HEK293 (cell line): ENCODE results near the gene SIK3.

Source experiments
- GLIS2 ChIP-seq: fragments of 450-650 bp; formaldehyde crosslinking; IDR thresholded peaks from 2 replicates; pipeline ENCODE4 v1.5.1; 2016; ENCODE audit warnings: missing biosample characterization, missing genetic modification characterization
- IKZF3 ChIP-seq: fragments of 450-650 bp; IDR thresholded peaks from 2 replicates; pipeline ENCODE4 v1.5.0; 2018; ENCODE audit warnings: missing biosample characterization, mild to moderate bottlenecking, missing genetic modification characterization, moderate library complexity
- INSM2 ChIP-seq: fragments of 450-650 bp; formaldehyde crosslinking; IDR thresholded peaks from 2 replicates; pipeline ENCODE4 v1.5.1; 2016; ENCODE audit warnings: missing biosample characterization, missing genetic modification characterization
- KLF16 ChIP-seq: fragments of 450-650 bp; formaldehyde crosslinking; IDR thresholded peaks from 2 replicates; pipeline ENCODE4 v1.5.1; 2017; ENCODE audit warnings: missing biosample characterization, missing genetic modification characterization
- KLF8 ChIP-seq: fragments of 450-650 bp; formaldehyde crosslinking; IDR thresholded peaks from 2 replicates; pipeline ENCODE4 v1.5.1; 2016; ENCODE audit warnings: missing biosample characterization, missing genetic modification characterization
- MYNN ChIP-seq: fragments of 450-650 bp; formaldehyde crosslinking; IDR thresholded peaks from 2 replicates; pipeline ENCODE4 v1.5.1; 2016; ENCODE audit warnings: missing biosample characterization, missing genetic modification characterization, borderline replicate concordance
- MZF1 ChIP-seq: fragments of 450-650 bp; formaldehyde crosslinking; IDR thresholded peaks from 2 replicates; pipeline ENCODE4 v1.5.1; 2017; ENCODE audit warnings: missing biosample characterization, missing genetic modification characterization, borderline replicate concordance
- PRDM1 ChIP-seq: fragments of 450-650 bp; formaldehyde crosslinking; IDR thresholded peaks from 2 replicates; pipeline ENCODE4; 2016; ENCODE audit warnings: missing biosample characterization, missing genetic modification characterization
- SCRT1 ChIP-seq: fragments of 450-650 bp; formaldehyde crosslinking; IDR thresholded peaks from 2 replicates; pipeline ENCODE4 v1.5.1; 2016; ENCODE audit warnings: missing biosample characterization, missing genetic modification characterization, borderline replicate concordance
- SP7 ChIP-seq: fragments of 450-650 bp; formaldehyde crosslinking; IDR thresholded peaks from 2 replicates; pipeline ENCODE4 v1.5.1; 2016; ENCODE audit warnings: missing biosample characterization, missing genetic modification characterization
- TSHZ1 ChIP-seq: fragments of 450-650 bp; formaldehyde crosslinking; IDR thresholded peaks from 2 replicates; pipeline ENCODE4 v1.5.1; 2016; ENCODE audit warnings: missing biosample characterization, missing genetic modification characterization, borderline replicate concordance
- WT1 ChIP-seq: fragments of 450-650 bp; formaldehyde crosslinking; IDR thresholded peaks from 2 replicates; pipeline ENCODE4 v1.5.1; 2016; ENCODE audit warnings: missing biosample characterization, missing genetic modification characterization
- ZBTB10 ChIP-seq: fragments of 450-650 bp; formaldehyde crosslinking; IDR thresholded peaks from 2 replicates; pipeline ENCODE4 v1.5.1; 2016; ENCODE audit warnings: missing biosample characterization, missing genetic modification characterization
- ZFHX2 ChIP-seq: fragments of 450-650 bp; formaldehyde crosslinking; conservative IDR thresholded peaks from 2 replicates; pipeline ENCODE4 v1.5.1; 2016; ENCODE audit warnings: missing biosample characterization, missing genetic modification characterization
- ZIC2 ChIP-seq: fragments of 450-650 bp; formaldehyde crosslinking; IDR thresholded peaks from 2 replicates; pipeline ENCODE4 v1.5.1; 2016; ENCODE audit warnings: missing biosample characterization, missing genetic modification characterization
- ZNF23 ChIP-seq: fragments of 450-650 bp; formaldehyde crosslinking; IDR thresholded peaks from 2 replicates; pipeline ENCODE4 v1.5.1; 2016; ENCODE audit warnings: missing biosample characterization, missing genetic modification characterization, borderline replicate concordance
- ZNF280D ChIP-seq: fragments of 450-650 bp; formaldehyde crosslinking; IDR thresholded peaks from 2 replicates; pipeline ENCODE4 v1.5.1; 2016; ENCODE audit warnings: missing biosample characterization, missing genetic modification characterization
- ZNF302 ChIP-seq: fragments of 450-650 bp; formaldehyde crosslinking; IDR thresholded peaks from 2 replicates; pipeline ENCODE4 v1.5.1; 2016; ENCODE audit warnings: missing biosample characterization, missing genetic modification characterization, low read depth
- ZNF354C ChIP-seq: fragments of 450-650 bp; formaldehyde crosslinking; IDR thresholded peaks from 2 replicates; pipeline ENCODE4 v1.5.1; 2016; ENCODE audit warnings: missing biosample characterization, missing genetic modification characterization, low read depth, borderline replicate concordance
- ZNF426 ChIP-seq: fragments of 450-650 bp; formaldehyde crosslinking; IDR thresholded peaks from 2 replicates; pipeline ENCODE4 v1.5.1; 2017; ENCODE audit warnings: missing biosample characterization, missing genetic modification characterization, mild to moderate bottlenecking, inconsistent platforms, moderate library complexity
- ZNF501 ChIP-seq: fragments of 450-650 bp; formaldehyde crosslinking; IDR thresholded peaks from 2 replicates; pipeline ENCODE4 v1.5.1; 2016; ENCODE audit warnings: missing biosample characterization, missing genetic modification characterization
- ZNF544 ChIP-seq: fragments of 450-650 bp; formaldehyde crosslinking; IDR thresholded peaks from 2 replicates; pipeline ENCODE4 v1.5.0; 2017; ENCODE audit warnings: missing biosample characterization, missing genetic modification characterization
- ZNF560 ChIP-seq: fragments of 450-650 bp; formaldehyde crosslinking; IDR thresholded peaks from 2 replicates; pipeline ENCODE4 v1.5.1; 2017; ENCODE audit warnings: missing biosample characterization, missing genetic modification characterization, borderline replicate concordance
- ZNF596 ChIP-seq: fragments of 450-650 bp; IDR thresholded peaks from 2 replicates; pipeline ENCODE4 v1.5.0; 2018; ENCODE audit warnings: missing biosample characterization, mild to moderate bottlenecking, missing genetic modification characterization, moderate library complexity
- ZNF654 ChIP-seq: fragments of 450-650 bp; formaldehyde crosslinking; IDR thresholded peaks from 2 replicates; pipeline ENCODE4 v1.5.1; 2016; ENCODE audit warnings: low read depth, missing biosample characterization, missing genetic modification characterization
- ZNF658 ChIP-seq: fragments of 450-650 bp; formaldehyde crosslinking; IDR thresholded peaks from 2 replicates; pipeline ENCODE4; 2016; ENCODE audit warnings: missing biosample characterization, missing genetic modification characterization
- ZNF792 ChIP-seq: fragments of 450-650 bp; formaldehyde crosslinking; IDR thresholded peaks from 2 replicates; pipeline ENCODE4 v1.5.1; 2016; ENCODE audit warnings: missing biosample characterization, missing genetic modification characterization
- ZNF837 ChIP-seq: fragments of 450-650 bp; formaldehyde crosslinking; IDR thresholded peaks from 2 replicates; pipeline ENCODE4 v1.5.1; 2016; ENCODE audit warnings: missing biosample characterization, missing genetic modification characterization
- ZSCAN30 ChIP-seq: fragments of 450-650 bp; IDR thresholded peaks from 2 replicates; pipeline ENCODE4 v1.5.1; 2018; ENCODE audit warnings: missing biosample characterization, mild to moderate bottlenecking, missing genetic modification characterization, moderate library complexity

Gene SIK3

GRCh38 chr11:117037279-117037974, 60.8 kb downstream of the SIK3 start (continued):
- no peak for TF ChIP-seq ZNF280D (tag by site-specific recombination)
- no peak for TF ChIP-seq ZNF544 (tag by site-specific recombination)
- no peak for TF ChIP-seq ZNF837 (tag by site-specific recombination)
- 0 out of 2 replicates have a peak, but pooled peaks have one; percentile 69 for TF ChIP-seq TSHZ1 (tag by site-specific recombination)
- TF ChIP-seq ZSCAN30 (tag by site-specific recombination) = no peak
- TF ChIP-seq ZNF302 (tag by site-specific recombination) = no peak
- no peak for TF ChIP-seq SCRT1 (tag by site-specific recombination)
- TF ChIP-seq ZNF23 = no peak
- TF ChIP-seq MYNN (tag by site-specific recombination) = peak; percentile 78
- TF ChIP-seq KLF16 (tag by site-specific recombination) = no peak
- no peak for TF ChIP-seq ZIC2
- TF ChIP-seq MZF1 = no peak
- TF ChIP-seq ZNF501 (tag by site-specific recombination) = no peak
- no peak for TF ChIP-seq KLF8 (tag by site-specific recombination)
- peak; percentile 20; the same call in 1 of the 2 replicates for TF ChIP-seq PRDM1 (tag by site-specific recombination)
- TF ChIP-seq GLIS2 (tag by site-specific recombination) = no peak
- peak; percentile 45; the same call in 1 of the 2 replicates for TF ChIP-seq SP7 (tag by site-specific recombination)
- no peak for TF ChIP-seq ZNF596 (tag by site-specific recombination)
- no peak; the same call in 1 of the 2 replicates for TF ChIP-seq ZNF654 (tag by site-specific recombination)
- TF ChIP-seq WT1 (tag by site-specific recombination) = peak; percentile 63; the same call in 1 of the 2 replicates
- TF ChIP-seq IKZF3 = peak; percentile 70; the same call in 1 of the 2 replicates
- no peak for TF ChIP-seq ZNF658 (tag by site-specific recombination)
- no peak for TF ChIP-seq ZBTB10 (tag by site-specific recombination)
- TF ChIP-seq ZNF426 = no peak
- TF ChIP-seq ZNF792 (tag by site-specific recombination) = no peak
- TF ChIP-seq ZNF560 (tag by site-specific recombination) = no peak
- TF ChIP-seq INSM2 = peak; percentile 67; the same call in 1 of the 2 replicates
- TF ChIP-seq ZFHX2 (tag by site-specific recombination) = no peak
- TF ChIP-seq ZNF354C (tag by site-specific recombination) = no peak
